Stimulated activated effector memory CD8-positive, alpha-beta T cell treated with anti-CD3 and anti-CD28 coated beads, Interleukin-12 subunit alpha, Interleukin-12 subunit beta, amount 100 ng/mL, for 72 hours (primary cell): ENCODE results near the gene TYW1.
A peak's percentile ranks its signal among the peaks of the same experiment; 100 is the strongest.
"Not testable (repeated sequence)": the region's sequence is repeated elsewhere in the genome, so short reads cannot be mapped to it uniquely, and the experiment has no call there.

Experiments used
- ATAC-seq: fragments of 150-1000 bp; cut with Tn5 transposase; 2 replicates; pipeline ENCODE4 v1.10.0; 2021
- DNase-seq, 2 donors: peaks; one replicate each; pipeline ENCODE4 v3.0.0; 2021 to 2022; ENCODE audit warnings: low spot score in 2 of 2
- H3K27ac Mint-ChIP-seq: one replicate; pipeline ENCODE4 v1.8.0; 2022; ENCODE audit warnings: mild to moderate bottlenecking, mixed read lengths
- H3K36me3 Mint-ChIP-seq: one replicate; pipeline ENCODE4 v1.8.0; 2022; ENCODE audit warnings: mild to moderate bottlenecking, mixed read lengths
- H3K4me1 Mint-ChIP-seq: one replicate; pipeline ENCODE4 v1.8.0; 2022; ENCODE audit warnings: mixed read lengths
- H3K4me3 Mint-ChIP-seq: one replicate; pipeline ENCODE4 v1.8.0; 2022; ENCODE audit warnings: mild to moderate bottlenecking, mixed read lengths
- H3K9me3 Mint-ChIP-seq: one replicate; pipeline ENCODE4 v1.8.0; 2022; ENCODE audit warnings: mixed read lengths

The TYW1 gene

GRCh38 chr7:67251986-67252558, 255.4 kb downstream of the TYW1 start:
- Mint-ChIP-seq H3K27ac (no peak overlapping the region), H3K36me3 (no peaks in the 10 kb centered on the region), H3K4me3 (no peak overlapping the region), H3K4me1 (no peaks in the 10 kb centered on the region), H3K9me3 (peaks cover 4% of the 10 kb centered on the region)
- DNase-seq: no peak
- ATAC-seq: no peak

- ATAC-seq: peak; percentile 60
- H3K9me3 Mint-ChIP-seq, H3K27ac Mint-ChIP-seq, H3K4me3 Mint-ChIP-seq, H3K36me3 Mint-ChIP-seq, H3K4me1 Mint-ChIP-seq, DNase-seq: not testable (repeated sequence)
Measured at GRCh38 chr7:67255076-67255475, 258.4 kb downstream of the TYW1 start.

GRCh38 chr7:67257779-67258178, 261.1 kb downstream of the TYW1 start:
- DNase-seq, H3K36me3 Mint-ChIP-seq, H3K27ac Mint-ChIP-seq: not testable (repeated sequence)

GRCh38 chr7:67259363-67259762, 262.7 kb downstream of the TYW1 start:
- not testable (repeated sequence) for H3K4me1 Mint-ChIP-seq, H3K36me3 Mint-ChIP-seq, H3K27ac Mint-ChIP-seq, H3K9me3 Mint-ChIP-seq, DNase-seq, H3K4me3 Mint-ChIP-seq, ATAC-seq

More at GRCh38 chr7:67257779-67258178, 261.1 kb downstream of the TYW1 start:
- not testable (repeated sequence) for H3K4me3 Mint-ChIP-seq, ATAC-seq, H3K4me1 Mint-ChIP-seq, H3K9me3 Mint-ChIP-seq

GRCh38 chr7:67260166-67260586, 263.5 kb downstream of the TYW1 start:
- H3K4me3 Mint-ChIP-seq, DNase-seq, H3K27ac Mint-ChIP-seq, ATAC-seq, H3K9me3 Mint-ChIP-seq, H3K36me3 Mint-ChIP-seq, H3K4me1 Mint-ChIP-seq: not testable (repeated sequence)

GRCh38 chr7:67264000-67264399, 267.4 kb downstream of the TYW1 start:
- not testable (repeated sequence) for H3K4me3 Mint-ChIP-seq, H3K9me3 Mint-ChIP-seq, H3K36me3 Mint-ChIP-seq, H3K4me1 Mint-ChIP-seq, ATAC-seq, DNase-seq, H3K27ac Mint-ChIP-seq

- ATAC-seq, H3K36me3 Mint-ChIP-seq, H3K4me3 Mint-ChIP-seq, H3K27ac Mint-ChIP-seq, H3K9me3 Mint-ChIP-seq, DNase-seq, H3K4me1 Mint-ChIP-seq: not testable (repeated sequence)
Measured at GRCh38 chr7:67266070-67266469, 269.4 kb downstream of the TYW1 start.

GRCh38 chr7:67267914-67268313, 271.3 kb downstream of the TYW1 start:
- ATAC-seq (no peak), DNase-seq (no peak)
- Mint-ChIP-seq H3K9me3 (no peaks in the 10 kb centered on the region), H3K36me3 (no peaks in the 10 kb centered on the region), H3K4me3 (no peak overlapping the region), H3K27ac (no peak overlapping the region), H3K4me1 (no peaks in the 10 kb centered on the region)

- H3K4me1 Mint-ChIP-seq, ATAC-seq, DNase-seq, H3K36me3 Mint-ChIP-seq, H3K27ac Mint-ChIP-seq, H3K4me3 Mint-ChIP-seq, H3K9me3 Mint-ChIP-seq: not testable (repeated sequence)
Measured at GRCh38 chr7:67269916-67270315, 273.3 kb downstream of the TYW1 start.
